ENCODE data around the gene GALNT5. TPM values are rescaled to one million over a fixed set of nuclear protein-coding genes. Genes with fewer than 3 reads are reported as not detected.

GALNT5 gene
- total and polyA plus RNA-seq, 4 donors = under 0.01 to 5.3 (median 0.01) TPM; not detected in 1

DNA sequence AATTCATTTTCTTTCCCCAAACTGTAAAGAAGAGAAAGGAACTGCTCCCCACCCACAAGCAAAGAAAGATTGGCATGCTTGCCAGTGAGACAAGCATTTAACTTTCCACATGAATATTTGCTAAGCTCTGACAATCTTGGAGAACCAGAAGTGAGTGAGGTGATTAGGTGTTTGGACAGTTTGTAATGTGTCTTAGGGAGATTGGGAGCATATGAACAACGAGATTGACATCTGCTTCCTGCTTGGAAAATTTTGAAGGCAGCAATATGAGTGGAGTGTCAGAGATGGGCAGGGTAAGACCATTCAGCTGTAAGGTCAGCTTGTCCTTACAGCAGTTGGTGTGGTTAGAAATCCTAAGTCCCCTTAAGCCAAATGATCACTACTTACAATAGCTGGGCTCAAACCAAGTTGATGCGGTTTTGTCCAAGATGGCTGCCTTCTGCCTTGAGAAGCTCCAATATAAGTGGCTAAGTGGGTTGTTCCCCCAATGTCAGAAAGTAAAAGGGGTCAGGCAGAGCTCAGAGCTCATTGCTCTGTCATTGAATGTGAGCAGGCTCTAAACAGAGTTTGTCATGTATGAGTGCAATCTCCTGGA lies 36.0 kb upstream of the GALNT5 start:
- TF ChIP-seq SP1 (IDR thresholded peaks at IDR 0.05) = no peak
- TF ChIP-seq, protein P1, sequence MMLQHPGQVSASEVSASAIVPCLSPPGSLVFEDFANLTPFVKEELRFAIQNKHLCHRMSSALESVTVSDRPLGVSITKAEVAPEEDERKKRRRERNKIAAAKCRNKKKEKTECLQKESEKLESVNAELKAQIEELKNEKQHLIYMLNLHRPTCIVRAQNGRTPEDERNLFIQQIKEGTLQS (IDR thresholded peaks at IDR 0.05) = no peak
- no peak for TF ChIP-seq HNF4G (IDR thresholded peaks at IDR 0.05)
- TF ChIP-seq, protein P2, sequence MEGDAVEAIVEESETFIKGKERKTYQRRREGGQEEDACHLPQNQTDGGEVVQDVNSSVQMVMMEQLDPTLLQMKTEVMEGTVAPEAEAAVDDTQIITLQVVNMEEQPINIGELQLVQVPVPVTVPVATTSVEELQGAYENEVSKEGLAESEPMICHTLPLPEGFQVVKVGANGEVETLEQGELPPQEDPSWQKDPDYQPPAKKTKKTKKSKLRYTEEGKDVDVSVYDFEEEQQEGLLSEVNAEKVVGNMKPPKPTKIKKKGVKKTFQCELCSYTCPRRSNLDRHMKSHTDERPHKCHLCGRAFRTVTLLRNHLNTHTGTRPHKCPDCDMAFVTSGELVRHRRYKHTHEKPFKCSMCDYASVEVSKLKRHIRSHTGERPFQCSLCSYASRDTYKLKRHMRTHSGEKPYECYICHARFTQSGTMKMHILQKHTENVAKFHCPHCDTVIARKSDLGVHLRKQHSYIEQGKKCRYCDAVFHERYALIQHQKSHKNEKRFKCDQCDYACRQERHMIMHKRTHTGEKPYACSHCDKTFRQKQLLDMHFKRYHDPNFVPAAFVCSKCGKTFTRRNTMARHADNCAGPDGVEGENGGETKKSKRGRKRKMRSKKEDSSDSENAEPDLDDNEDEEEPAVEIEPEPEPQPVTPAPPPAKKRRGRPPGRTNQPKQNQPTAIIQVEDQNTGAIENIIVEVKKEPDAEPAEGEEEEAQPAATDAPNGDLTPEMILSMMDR (IDR thresholded peaks at IDR 0.05; ENCODE audit: low read depth, low read length, missing input control) = no peak
- TF ChIP-seq, protein P3, sequence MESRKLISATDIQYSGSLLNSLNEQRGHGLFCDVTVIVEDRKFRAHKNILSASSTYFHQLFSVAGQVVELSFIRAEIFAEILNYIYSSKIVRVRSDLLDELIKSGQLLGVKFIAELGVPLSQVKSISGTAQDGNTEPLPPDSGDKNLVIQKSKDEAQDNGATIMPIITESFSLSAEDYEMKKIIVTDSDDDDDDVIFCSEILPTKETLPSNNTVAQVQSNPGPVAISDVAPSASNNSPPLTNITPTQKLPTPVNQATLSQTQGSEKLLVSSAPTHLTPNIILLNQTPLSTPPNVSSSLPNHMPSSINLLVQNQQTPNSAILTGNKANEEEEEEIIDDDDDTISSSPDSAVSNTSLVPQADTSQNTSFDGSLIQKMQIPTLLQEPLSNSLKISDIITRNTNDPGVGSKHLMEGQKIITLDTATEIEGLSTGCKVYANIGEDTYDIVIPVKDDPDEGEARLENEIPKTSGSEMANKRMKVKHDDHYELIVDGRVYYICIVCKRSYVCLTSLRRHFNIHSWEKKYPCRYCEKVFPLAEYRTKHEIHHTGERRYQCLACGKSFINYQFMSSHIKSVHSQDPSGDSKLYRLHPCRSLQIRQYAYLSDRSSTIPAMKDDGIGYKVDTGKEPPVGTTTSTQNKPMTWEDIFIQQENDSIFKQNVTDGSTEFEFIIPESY (IDR thresholded peaks at IDR 0.05) = no peak
- TF ChIP-seq GABPA (IDR thresholded peaks at IDR 0.05 in 1 of 2, conservative IDR thresholded peaks at IDR 0.05 in 1 of 2) = no peak
- no peak for TF ChIP-seq EGR1 (IDR thresholded peaks at IDR 0.05; ENCODE audit: low read depth in 2 of 2)
- TF ChIP-seq RXRA (IDR thresholded peaks at IDR 0.05) = no peak
- no peak for TF ChIP-seq NR2F2 (IDR thresholded peaks at IDR 0.05)
- TF ChIP-seq FOXA2 (IDR thresholded peaks at IDR 0.05) = no peak
- no peak for TF ChIP-seq HNF4A (conservative IDR thresholded peaks at IDR 0.05)
- no peak for TF ChIP-seq YY1 (IDR thresholded peaks at IDR 0.05)
- TF ChIP-seq FOXA1 (IDR thresholded peaks at IDR 0.05) = no peak
- TF ChIP-seq, protein P4, sequence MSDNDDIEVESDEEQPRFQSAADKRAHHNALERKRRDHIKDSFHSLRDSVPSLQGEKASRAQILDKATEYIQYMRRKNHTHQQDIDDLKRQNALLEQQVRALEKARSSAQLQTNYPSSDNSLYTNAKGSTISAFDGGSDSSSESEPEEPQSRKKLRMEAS (IDR thresholded peaks at IDR 0.05) = no peak
- no peak for TF ChIP-seq JUND (IDR thresholded peaks at IDR 0.05)
- no peak for TF ChIP-seq TAF1 (conservative IDR thresholded peaks at IDR 0.05)
- TF ChIP-seq RAD21 (IDR thresholded peaks at IDR 0.05) = no peak
- TF ChIP-seq, protein P5, sequence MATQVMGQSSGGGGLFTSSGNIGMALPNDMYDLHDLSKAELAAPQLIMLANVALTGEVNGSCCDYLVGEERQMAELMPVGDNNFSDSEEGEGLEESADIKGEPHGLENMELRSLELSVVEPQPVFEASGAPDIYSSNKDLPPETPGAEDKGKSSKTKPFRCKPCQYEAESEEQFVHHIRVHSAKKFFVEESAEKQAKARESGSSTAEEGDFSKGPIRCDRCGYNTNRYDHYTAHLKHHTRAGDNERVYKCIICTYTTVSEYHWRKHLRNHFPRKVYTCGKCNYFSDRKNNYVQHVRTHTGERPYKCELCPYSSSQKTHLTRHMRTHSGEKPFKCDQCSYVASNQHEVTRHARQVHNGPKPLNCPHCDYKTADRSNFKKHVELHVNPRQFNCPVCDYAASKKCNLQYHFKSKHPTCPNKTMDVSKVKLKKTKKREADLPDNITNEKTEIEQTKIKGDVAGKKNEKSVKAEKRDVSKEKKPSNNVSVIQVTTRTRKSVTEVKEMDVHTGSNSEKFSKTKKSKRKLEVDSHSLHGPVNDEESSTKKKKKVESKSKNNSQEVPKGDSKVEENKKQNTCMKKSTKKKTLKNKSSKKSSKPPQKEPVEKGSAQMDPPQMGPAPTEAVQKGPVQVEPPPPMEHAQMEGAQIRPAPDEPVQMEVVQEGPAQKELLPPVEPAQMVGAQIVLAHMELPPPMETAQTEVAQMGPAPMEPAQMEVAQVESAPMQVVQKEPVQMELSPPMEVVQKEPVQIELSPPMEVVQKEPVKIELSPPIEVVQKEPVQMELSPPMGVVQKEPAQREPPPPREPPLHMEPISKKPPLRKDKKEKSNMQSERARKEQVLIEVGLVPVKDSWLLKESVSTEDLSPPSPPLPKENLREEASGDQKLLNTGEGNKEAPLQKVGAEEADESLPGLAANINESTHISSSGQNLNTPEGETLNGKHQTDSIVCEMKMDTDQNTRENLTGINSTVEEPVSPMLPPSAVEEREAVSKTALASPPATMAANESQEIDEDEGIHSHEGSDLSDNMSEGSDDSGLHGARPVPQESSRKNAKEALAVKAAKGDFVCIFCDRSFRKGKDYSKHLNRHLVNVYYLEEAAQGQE (IDR thresholded peaks at IDR 0.05) = no peak
- WGBS = 77% methylated on average over 2 of the region's 2 CpGs

More for the DNA sequence above, 36.0 kb upstream of the GALNT5 start:
- no peak overlapping the region for H3K27ac ChIP-seq (ENCODE audit: low read depth in 1 of 2, low read length in 2 of 2)
- H3K9me3 ChIP-seq (ENCODE audit: control insufficient read depth in 4 of 4, low read length in 3 of 4) = no peaks in the 10 kb centered on the region
- H3K36me3 ChIP-seq (ENCODE audit: control insufficient read depth in 4 of 4, insufficient read depth in 3 of 4, low read depth in 1 of 4, low read length in 3 of 4) = no peaks in the 10 kb centered on the region
- H3K27me3 ChIP-seq (ENCODE audit: control insufficient read depth in 4 of 4, insufficient read depth in 4 of 4, low read length in 3 of 4) = peaks cover 0 to 3% (median 0%) of the 10 kb centered on the region in 4 donors
- DNase-seq (ENCODE audit: low spot score) = no peak
- H3K4me1 ChIP-seq (ENCODE audit: control insufficient read depth in 4 of 4, insufficient read depth in 4 of 4, low read length in 3 of 4) = no peaks in the 10 kb centered on the region
- H3K9ac ChIP-seq (ENCODE audit: low read depth in 1 of 2, low read length in 2 of 2) = no peak overlapping the region
- no peak overlapping the region for H3K4me3 ChIP-seq (ENCODE audit: low read depth in 1 of 3, low read length in 3 of 3)
